ENCODE data around the gene SLC35C1. TPM values are rescaled to one million over a fixed set of nuclear protein-coding genes. Genes with fewer than 3 reads are reported as not detected.
"Not testable (repeated sequence)": the region's sequence is repeated elsewhere in the genome, so short reads cannot be mapped to it uniquely, and the experiment has no call there.

The SLC35C1 gene
- total RNA-seq, 1 donor from 2014 or later = 3.7 TPM

- no peak for FAIRE-seq
- DNase-seq (ENCODE audit: low spot score in 2 of 2) = no peak
These were observed 25.3 kb upstream of the SLC35C1 start for GRCh38 chr11:45779602-45780001.

GRCh38 chr11:45786272-45786671 lies 18.7 kb upstream of the SLC35C1 start:
- DNase-seq (ENCODE audit: low spot score in 2 of 2) (no peak), FAIRE-seq (no peak)

- DNase-seq (ENCODE audit: low spot score in 2 of 2) (no peak), FAIRE-seq (no peak)
These were observed 16.1 kb upstream of the SLC35C1 start for GRCh38 chr11:45788887-45789286.

- FAIRE-seq (no peak), DNase-seq (ENCODE audit: low spot score in 2 of 2) (no peak)
These were observed 13.4 kb upstream of the SLC35C1 start for GRCh38 chr11:45791524-45791923.

- FAIRE-seq (no peak), DNase-seq (ENCODE audit: low spot score in 2 of 2) (no peak)
These were observed 10.8 kb upstream of the SLC35C1 start for GRCh38 chr11:45794169-45794568.

- no peak for FAIRE-seq
- no peak for DNase-seq (ENCODE audit: low spot score in 2 of 2)
These were observed 9.6 kb upstream of the SLC35C1 start for GRCh38 chr11:45795379-45795778.

GRCh38 chr11:45796461-45796861 lies 8.5 kb upstream of the SLC35C1 start:
- FAIRE-seq (no peak), DNase-seq (ENCODE audit: low spot score in 2 of 2) (no peak)

- FAIRE-seq (no peak), DNase-seq (ENCODE audit: low spot score in 2 of 2) (no peak)
These were observed 6.0 kb upstream of the SLC35C1 start for GRCh38 chr11:45798793-45799441.

- FAIRE-seq = no peak
- no peak for DNase-seq (ENCODE audit: low spot score in 2 of 2)
These were observed 5.4 kb upstream of the SLC35C1 start for GRCh38 chr11:45799562-45799961.

GRCh38 chr11:45800261-45800660 lies 4.7 kb upstream of the SLC35C1 start:
- FAIRE-seq (no peak), DNase-seq (ENCODE audit: low spot score in 2 of 2) (no peak)

- FAIRE-seq = no peak
These were observed 3.1 kb upstream of the SLC35C1 start for GRCh38 chr11:45801723-45802315.

GRCh38 chr11:45802531-45803317 lies 2.2 kb upstream of the SLC35C1 start:
- FAIRE-seq (no peak), DNase-seq (ENCODE audit: low spot score in 2 of 2) (no peak)

More at GRCh38 chr11:45801723-45802315, 3.1 kb upstream of the SLC35C1 start:
- no peak for DNase-seq (ENCODE audit: low spot score in 2 of 2)

- FAIRE-seq (no peak), DNase-seq (ENCODE audit: low spot score in 2 of 2) (peak; percentile 57 to 75)
These were observed 783 bp upstream of the SLC35C1 start for GRCh38 chr11:45803971-45804760.

GRCh38 chr11:45805305-45806071 lies 539 bp downstream of the SLC35C1 start:
- FAIRE-seq (no peak), DNase-seq (ENCODE audit: low spot score in 2 of 2) (no peak)

GRCh38 chr11:45806072-45806933 lies 1.4 kb downstream of the SLC35C1 start:
- no peak for FAIRE-seq
- DNase-seq (ENCODE audit: low spot score in 2 of 2) = no peak

GRCh38 chr11:45806937-45807791 lies 2.2 kb downstream of the SLC35C1 start:
- no peak for FAIRE-seq
- DNase-seq (ENCODE audit: low spot score in 2 of 2) = no peak

GRCh38 chr11:45807792-45808238 lies 2.9 kb downstream of the SLC35C1 start:
- DNase-seq (ENCODE audit: low spot score in 2 of 2) = no peak
- FAIRE-seq = no peak

GRCh38 chr11:45808427-45808826 lies 3.5 kb downstream of the SLC35C1 start:
- not testable (repeated sequence) for DNase-seq (ENCODE audit: low spot score in 2 of 2); FAIRE-seq
